IMR-90 (cell line): ENCODE results near the gene TRAT1. TPM values are rescaled to one million over a fixed set of nuclear protein-coding genes. Genes with fewer than 3 reads are reported as not detected.

Source experiments
- ATAC-seq: fragments of 200-7000 bp; cut with Tn5 transposase; 2 replicates; pipeline ENCODE4 v1.9.1; 2020; ENCODE audit warnings: low read depth, mild to moderate bottlenecking, moderate library complexity
- BruUV-seq: library from RNA; stranded (reverse); fragments of 400-500 nt; replicated peaks from 2 replicates; lab custom pipeline; 2021; lab: Mats Ljungman, UMichigan
- CTCF ChIA-PET: fragments of 300-600 bp; formaldehyde crosslinking; extraction: SDS; loops from one replicate; lab custom pipeline; 2021; ENCODE audit warnings: antibody characterized with exemption; lab: Yijun Ruan, JAX
- POLR2A ChIA-PET: fragments of 300-600 bp; sonication (Branson Sonifier 250); formaldehyde crosslinking; loops from one replicate; lab custom pipeline; 2022; ENCODE audit warnings: antibody characterized with exemption; ENCODE audit not compliant: unreplicated experiment; lab: Charles Lee
- DNase-seq: peaks from one replicate; pipeline ENCODE4 v3.0.0; 2013
- H2AFZ ChIP-seq: replicated peaks from 2 replicates; pipeline ENCODE3; 2013; ENCODE audit warnings: low read length, mild to moderate bottlenecking; ENCODE audit not compliant: poor library complexity
- H2AK5ac ChIP-seq: 2 replicates; pipeline ENCODE4 v1.6.1; 2013; ENCODE audit warnings: low read depth, low read length, inconsistent platforms
- H2AK9ac ChIP-seq: replicated peaks from 2 replicates; pipeline ENCODE3; 2013; ENCODE audit warnings: mild to moderate bottlenecking, low read depth, low read length, moderate library complexity; ENCODE audit not compliant: poor library complexity
- H2BK120ac ChIP-seq: 2 replicates; pipeline ENCODE4 v1.6.1; 2013; ENCODE audit warnings: low read depth, low read length, inconsistent platforms
- H2BK15ac ChIP-seq: 3 replicates; pipeline ENCODE4 v1.6.1; 2013; ENCODE audit warnings: low read depth, low read length, inconsistent platforms
- H2BK20ac ChIP-seq: 2 replicates; pipeline ENCODE4 v1.6.1; 2013; ENCODE audit warnings: low read depth, mild to moderate bottlenecking, inconsistent platforms, low read length, moderate library complexity
- H2BK5ac ChIP-seq: 2 replicates; pipeline ENCODE4 v1.6.1; 2013; ENCODE audit warnings: mild to moderate bottlenecking, low read depth, low read length, inconsistent platforms; ENCODE audit not compliant: poor library complexity, severe bottlenecking
- H3K14ac ChIP-seq: replicated peaks from 2 replicates; pipeline ENCODE4 v1.6.1; 2013; ENCODE audit warnings: low read depth, low read length, inconsistent platforms
- H3K18ac ChIP-seq: 2 replicates; pipeline ENCODE4 v1.6.1; 2013; ENCODE audit warnings: low read depth, low read length, control low read depth
- H3K23ac ChIP-seq: 2 replicates; pipeline ENCODE4 v1.6.1; 2013; ENCODE audit warnings: low read depth, low read length, inconsistent platforms
- H3K27ac ChIP-seq: 2 replicates; pipeline ENCODE4 v1.5.1; 2013; ENCODE audit warnings: mild to moderate bottlenecking, control low read depth, low read length; ENCODE audit not compliant: insufficient read depth
- H3K27me3 ChIP-seq: 2 replicates; pipeline ENCODE4 v1.6.1; 2013; ENCODE audit warnings: low read length; ENCODE audit not compliant: control insufficient read depth, insufficient read depth
- H3K36me3 ChIP-seq: 2 replicates; pipeline ENCODE4 v1.6.1; 2013; ENCODE audit warnings: low read length, mixed read lengths; ENCODE audit not compliant: control insufficient read depth, insufficient read depth
- H3K4ac ChIP-seq: 2 replicates; pipeline ENCODE4 v1.6.1; 2013; ENCODE audit warnings: low read depth, low read length, inconsistent platforms
- H3K4me1 ChIP-seq: 2 replicates; pipeline ENCODE4 v1.6.1; 2013; ENCODE audit warnings: low read length, mixed read lengths; ENCODE audit not compliant: control insufficient read depth, insufficient read depth
- H3K4me2 ChIP-seq: 2 replicates; pipeline ENCODE4 v1.6.1; 2013; ENCODE audit warnings: low read depth, mild to moderate bottlenecking, control low read depth, low read length, moderate library complexity
- H3K4me3 ChIP-seq: 2 replicates; pipeline ENCODE4 v1.5.1; 2013; ENCODE audit warnings: low read depth, mild to moderate bottlenecking, control low read depth, low read length, moderate library complexity; ENCODE audit not compliant: insufficient read depth
- H3K56ac ChIP-seq: 2 replicates; pipeline ENCODE4 v1.6.1; 2013; ENCODE audit warnings: low read length, inconsistent platforms; ENCODE audit not compliant: insufficient read depth; ENCODE audit errors: extremely low read depth
- H3K79me1 ChIP-seq, 2 experiments: 2 replicates each; pipeline ENCODE4 v1.6.1; 2013; ENCODE audit warnings: low read length in 2 of 2, inconsistent platforms in 1 of 2, low read depth in 1 of 2
- H3K9ac ChIP-seq: 2 replicates; pipeline ENCODE4 v1.6.1; 2013; ENCODE audit warnings: low read depth, low read length, control low read depth
- H3K9me1 ChIP-seq: 2 replicates; pipeline ENCODE4 v1.6.1; 2013; ENCODE audit warnings: low read length, inconsistent platforms; ENCODE audit not compliant: insufficient read depth
- H3K9me3 ChIP-seq: 2 replicates; pipeline ENCODE4 v1.6.1; 2013; ENCODE audit warnings: low read length; ENCODE audit not compliant: control insufficient read depth, insufficient read depth
- H4K20me1 ChIP-seq: 2 replicates; pipeline ENCODE4 v1.6.1; 2013; ENCODE audit warnings: low read length, inconsistent platforms; ENCODE audit not compliant: insufficient read depth
- H4K5ac ChIP-seq: 2 replicates; pipeline ENCODE4 v1.6.1; 2013; ENCODE audit warnings: mild to moderate bottlenecking, low read depth, low read length, control low read depth
- H4K8ac ChIP-seq, 2 experiments: 2 replicates each; pipeline ENCODE4 v1.6.1; 2013; ENCODE audit warnings: low read depth in 2 of 2, low read length in 2 of 2, control low read depth in 1 of 2, inconsistent platforms in 1 of 2
- H4K91ac ChIP-seq: 2 replicates; pipeline ENCODE4 v1.6.1; 2013; ENCODE audit warnings: low read depth, low read length, inconsistent platforms; ENCODE audit not compliant: insufficient read depth
- BHLHE40 ChIP-seq: fragments of 150-350 bp; IDR thresholded peaks from 2 replicates; pipeline ENCODE4 v1.6.1; 2016; ENCODE audit warnings: mild to moderate bottlenecking, low read depth, low read length
- CEBPB ChIP-seq: IDR thresholded peaks from 2 replicates; pipeline ENCODE4 v1.6.1; 2012; ENCODE audit warnings: low read depth, low read length, improper control_type of control experiment
- CTCF ChIP-seq: conservative IDR thresholded peaks from 2 replicates; pipeline ENCODE4 v1.5.1; 2012; ENCODE audit warnings: mild to moderate bottlenecking, low read depth, low read length, improper control_type of control experiment
- ELK1 ChIP-seq: fragments of 150-350 bp; IDR thresholded peaks from 2 replicates; pipeline ENCODE4 v1.6.1; 2016; ENCODE audit warnings: low read depth, mild to moderate bottlenecking, low read length, moderate library complexity, borderline replicate concordance
- FOS ChIP-seq: fragments of 150-350 bp; IDR thresholded peaks from 2 replicates; pipeline ENCODE4 v1.6.1; 2016; ENCODE audit warnings: low read depth, low read length
- MAFK ChIP-seq: IDR thresholded peaks from 2 replicates; pipeline ENCODE4 v1.6.1; 2012; ENCODE audit warnings: low read depth, low read length, improper control_type of control experiment
- MAZ ChIP-seq: IDR thresholded peaks from 2 replicates; pipeline ENCODE4 v1.6.1; 2012; ENCODE audit warnings: low read depth, mild to moderate bottlenecking, low read length, improper control_type of control experiment, moderate library complexity, borderline replicate concordance
- MXI1 ChIP-seq: IDR thresholded peaks from 2 replicates; pipeline ENCODE4 v1.6.1; 2012; ENCODE audit warnings: low read depth, mild to moderate bottlenecking, low read length, moderate library complexity, borderline replicate concordance
- NFE2L2 ChIP-seq: fragments of 150-350 bp; IDR thresholded peaks from 2 replicates; pipeline ENCODE4 v1.6.1; 2016; ENCODE audit warnings: low read depth, mild to moderate bottlenecking, low read length
- POLR2A ChIP-seq: IDR thresholded peaks from 2 replicates; pipeline ENCODE4 v1.6.1; 2012; ENCODE audit warnings: mild to moderate bottlenecking, low read depth, low read length
- RAD21 ChIP-seq: IDR thresholded peaks from 2 replicates; pipeline ENCODE4 v1.6.1; 2012; ENCODE audit warnings: low read length, improper control_type of control experiment
- RCOR1 ChIP-seq: IDR thresholded peaks from 2 replicates; pipeline ENCODE4 v1.6.1; 2012; ENCODE audit warnings: mild to moderate bottlenecking, low read length, improper control_type of control experiment; ENCODE audit not compliant: insufficient replicate concordance
- RFX5 ChIP-seq: IDR thresholded peaks from 2 replicates; pipeline ENCODE4 v1.8.0; 2012; ENCODE audit warnings: low read depth, mild to moderate bottlenecking, low read length, moderate library complexity
- SMC3 ChIP-seq: fragments of 150-350 bp; IDR thresholded peaks from 2 replicates; pipeline ENCODE4 v1.6.1; 2016; ENCODE audit warnings: low read depth, mild to moderate bottlenecking, antibody characterized with exemption, low read length, moderate library complexity
- USF2 ChIP-seq: fragments of 150-350 bp; IDR thresholded peaks from 2 replicates; pipeline ENCODE4 v1.6.1; 2017; ENCODE audit warnings: mild to moderate bottlenecking, antibody characterized with exemption, low read length, low read depth
- WGBS, 2 experiments: methylation state at CpG; one replicate each; pipeline versions ENCODE4 v1.1.5 to v1.1.7; 2013; ENCODE audit warnings: missing lambda C conversion rate in 2 of 2; ENCODE audit not compliant: insufficient read length in 1 of 2; ENCODE audit errors: extremely low coverage in 2 of 2; 5-methylcytosine and 5-hydroxymethylcytosine counted together
- dilution Hi-C: fragments of 300-500 bp; cut with HindIII; formaldehyde crosslinking; loops from one replicate; pipeline ENCODE4 v1.14.3; 2018; ENCODE audit warnings: low sequenced_read_pairs; ENCODE audit not compliant: unreplicated experiment
- in situ Hi-C: fragments of 300-500 bp; cut with MboI; formaldehyde crosslinking; loops from 3 replicates; pipeline ENCODE4 v1.14.3; 2019; ENCODE audit warnings: low sequenced_read_pairs, inconsistent platforms, mixed read lengths
- intact Hi-C: fragments of 100-400 bp; cut with micrococcal nuclease; formaldehyde crosslinking; loops from 2 replicates; pipeline ENCODE4 v1.10.0; 2022
- polyA plus RNA-seq, 3 experiments: library from polyadenylated mRNA; depleted of rRNA; stranded (reverse); fragments of >200 nt; gene quantifications; 2 replicates each; pipeline ENCODE4 v1.2.3, GENCODE V29; 2012; ENCODE audit warnings: low replicate concordance in 1 of 3
- total RNA-seq: library from RNA; depleted of rRNA; stranded (reverse); fragments of >200 nt; gene quantifications from 2 replicates; pipeline ENCODE4 v1.2.3, GENCODE V29; 2012

TRAT1 gene
- total and polyA plus RNA-seq, 2 of the 4 experiments (the other 2 are of a cell fraction): not detected

GRCh38 chr3:108838436-108838835 lies 15.8 kb downstream of the TRAT1 start:
- no peaks in the 10 kb centered on the region for H3K9me1 ChIP-seq
- no CpG with 5 or more reads among the region's 3 CpGs for WGBS, 2 experiments
- no peak overlapping the region for H2BK15ac ChIP-seq
- no peak overlapping the region for H2AK5ac ChIP-seq
- intact Hi-C loops (no loop called here), in situ Hi-C loops (no loop called here), dilution Hi-C loops (no loop called here)
- no peak overlapping the region for H3K23ac ChIP-seq
- no peak overlapping the region for H3K4ac ChIP-seq
- H3K56ac ChIP-seq: no peak overlapping the region
- no peak overlapping the region for H3K9ac ChIP-seq
- DNase-seq: no peak
- no peak overlapping the region for H2AFZ ChIP-seq
- H3K18ac ChIP-seq: no peak overlapping the region
- no peak overlapping the region for H2BK120ac ChIP-seq
- H4K91ac ChIP-seq: no peak overlapping the region
- H3K4me3 ChIP-seq: no peak overlapping the region
- no peaks in the 10 kb centered on the region for H3K79me1 ChIP-seq
- H3K27ac ChIP-seq: no peak overlapping the region
- H3K9me3 ChIP-seq: no peaks in the 10 kb centered on the region
- no TSS peak for BruUV-seq
- no peak overlapping the region for H3K4me2 ChIP-seq
- ATAC-seq: no peak
- POLR2A ChIA-PET: no interaction called here
- no peak for TF ChIP-seq RFX5
- TF ChIP-seq POLR2A: no peak
- no peak for TF ChIP-seq RAD21
- TF ChIP-seq MAZ: no peak
- no peak for TF ChIP-seq MXI1
- no peak for TF ChIP-seq MAFK
- no peak for TF ChIP-seq NFE2L2
- TF ChIP-seq BHLHE40: no peak
- no peak for TF ChIP-seq SMC3
- TF ChIP-seq ELK1: no peak
- TF ChIP-seq CTCF: no peak
- no peak for TF ChIP-seq CEBPB
- TF ChIP-seq FOS: no peak
- no peak for TF ChIP-seq USF2
- no peak for TF ChIP-seq RCOR1
- no peak overlapping the region for H2BK5ac ChIP-seq
- H3K14ac ChIP-seq: no peak overlapping the region
- H3K4me1 ChIP-seq: no peaks in the 10 kb centered on the region
- no peak overlapping the region for H4K5ac ChIP-seq
- no peaks in the 10 kb centered on the region for H4K20me1 ChIP-seq
- CTCF ChIA-PET: no interaction called here
- no peaks in the 10 kb centered on the region for H3K36me3 ChIP-seq
- no peak overlapping the region for H2AK9ac ChIP-seq
- no peak overlapping the region for H4K8ac ChIP-seq
- H3K27me3 ChIP-seq: no peaks in the 10 kb centered on the region
- no peak overlapping the region for H2BK20ac ChIP-seq
